GM21723 (cell line): ENCODE measurements around the gene GLRA3.
"Not testable (repeated sequence)": the region's sequence is repeated elsewhere in the genome, so short reads cannot be mapped to it uniquely, and the experiment has no call there.

Source experiments
- ATAC-seq: cut with Tn5 transposase; IDR thresholded peaks from one replicate; pipeline ENCODE4 v1.9.1; 2021; ENCODE audit warnings: mild to moderate bottlenecking, moderate library complexity; ENCODE audit not compliant: unreplicated experiment

The GLRA3 gene

GRCh38 chr4:174828845-174829701, at the start of gene GLRA3:
Gene GLRA3, minus strand, starts transcription at chr4:174829247. Its CDS starts 436 bp downstream, at chr4:174828811.
- ATAC-seq: no peak

- no peak for ATAC-seq
These were observed 45.9 kb upstream of the GLRA3 start for GRCh38 chr4:174874898-174875297.

- ATAC-seq: no peak
These were observed 44.9 kb upstream of the GLRA3 start for GRCh38 chr4:174873931-174874330.

GRCh38 chr4:174873146-174873545, 44.1 kb upstream of the GLRA3 start:
- not testable (repeated sequence) for ATAC-seq

GRCh38 chr4:174871407-174871806, 42.4 kb upstream of the GLRA3 start:
- no peak for ATAC-seq

- no peak for ATAC-seq
These were observed 41.3 kb upstream of the GLRA3 start for GRCh38 chr4:174870311-174870710.

- ATAC-seq: no peak
These were observed 40.3 kb upstream of the GLRA3 start for GRCh38 chr4:174869339-174869738.

GRCh38 chr4:174867903-174868302, 38.9 kb upstream of the GLRA3 start:
- ATAC-seq: no peak

- ATAC-seq: no peak
These were observed 36.5 kb upstream of the GLRA3 start for GRCh38 chr4:174865418-174865985.

- no peak for ATAC-seq
These were observed 35.0 kb upstream of the GLRA3 start for GRCh38 chr4:174864031-174864430.

GRCh38 chr4:174860588-174860987, 31.5 kb upstream of the GLRA3 start:
- ATAC-seq: no peak

- no peak for ATAC-seq
These were observed 30.9 kb upstream of the GLRA3 start for GRCh38 chr4:174859904-174860303.

- ATAC-seq: no peak
These were observed 28.1 kb upstream of the GLRA3 start for GRCh38 chr4:174856926-174857800.

- ATAC-seq: no peak
These were observed 26.0 kb upstream of the GLRA3 start for GRCh38 chr4:174855050-174855449.

- ATAC-seq: no peak
These were observed 24.6 kb upstream of the GLRA3 start for GRCh38 chr4:174853629-174854028.

GRCh38 chr4:174848596-174848995, 19.5 kb upstream of the GLRA3 start:
- no peak for ATAC-seq

- ATAC-seq: no peak
These were observed 18.9 kb upstream of the GLRA3 start for GRCh38 chr4:174847801-174848427.

- ATAC-seq: no peak
These were observed 6.5 kb upstream of the GLRA3 start for GRCh38 chr4:174835536-174835935.

GRCh38 chr4:174834477-174834876, 5.4 kb upstream of the GLRA3 start:
- ATAC-seq: no peak

- ATAC-seq: no peak
These were observed 2.4 kb downstream of the GLRA3 start for GRCh38 chr4:174826660-174827059.

GRCh38 chr4:174815282-174815681, 13.8 kb downstream of the GLRA3 start:
- no peak for ATAC-seq
